HCT116 (cell line): ENCODE measurements around the gene SMIM24. TPM values are rescaled to one million over a fixed set of nuclear protein-coding genes. Genes with fewer than 3 reads are reported as not detected.

Experiments
- ATAC-seq: fragments of 200-7000 bp; cut with Tn5 transposase; 2 replicates; pipeline ENCODE4 v1.9.1; 2020; ENCODE audit warnings: mild to moderate bottlenecking, moderate library complexity
- BruUV-seq: library from RNA; stranded (reverse); fragments of 400-500 nt; replicated peaks from 2 replicates; lab custom pipeline; 2021; lab: Mats Ljungman, UMichigan
- CTCF ChIA-PET: fragments of 300-600 bp; sonication (Branson Sonifier 250); formaldehyde crosslinking; loops from one replicate; lab custom pipeline; 2021; ENCODE audit warnings: antibody characterized with exemption; lab: Charles Lee
- POLR2A ChIA-PET: fragments of 300-600, 350-600 bp; sonication (Branson Sonifier 250); formaldehyde crosslinking; loops from one replicate; lab custom pipeline; 2021; ENCODE audit warnings: antibody characterized with exemption; lab: Charles Lee
- RAD21 ChIA-PET, 2 experiments: fragments of 300-600 bp; sonication (Branson Sonifier 250); formaldehyde crosslinking; loops; one replicate each; lab custom pipeline; 2023; ENCODE audit warnings: low total read pairs in 2 of 2; ENCODE audit not compliant: uncharacterized antibody in 2 of 2, unreplicated experiment in 2 of 2, low non-redundant PET in 1 of 2; lab: Charles Lee
- DNase-seq: peaks from one replicate; pipeline ENCODE4 v3.0.0-alpha.2; 2010; ENCODE audit warnings: low read depth, low spot score
- H2AFZ ChIP-seq: fragments of 200-600 bp; shearing (Covaris generic), sonication (generic); 2 replicates; pipeline ENCODE4 v1.6.1; 2017; ENCODE audit warnings: low read depth, mixed run types, mixed read lengths, antibody characterized with exemption, low read length; ENCODE audit not compliant: poor library complexity, severe bottlenecking
- H3K27ac ChIP-seq: 2 replicates; pipeline ENCODE4 v1.5.1; 2012; ENCODE audit warnings: low read depth, low read length
- H3K27me3 ChIP-seq: fragments of 200-600 bp; sonication (generic); 2 replicates; pipeline ENCODE4 v1.6.1; 2016; ENCODE audit warnings: mixed run types, low read length, mixed read lengths; ENCODE audit not compliant: insufficient read depth
- H3K36me3 ChIP-seq, 2 experiments: fragments of 200-500 bp in 1 of 2; fragments of 200-600 bp in 1 of 2; sonication (Bioruptor generic) in 1 of 2; sonication (generic) in 1 of 2; 2 replicates each; pipeline versions ENCODE4 v1.5.1 to v1.6.1; 2014 to 2016; ENCODE audit warnings: low read length in 2 of 2, inconsistent platforms in 1 of 2, mixed read lengths in 1 of 2, mixed run types in 1 of 2; ENCODE audit not compliant: insufficient read depth in 2 of 2, control insufficient read depth in 1 of 2
- H3K4me1 ChIP-seq, 2 experiments: fragments of 200-600 bp in 1 of 2; sonication (generic) in 1 of 2; 2 replicates each; pipeline versions ENCODE4 v1.5.1 to v1.6.1; 2012 to 2017; ENCODE audit warnings: low read length in 2 of 2, inconsistent platforms in 1 of 2, mild to moderate bottlenecking in 1 of 2, mixed read lengths in 1 of 2, mixed run types in 1 of 2, moderate library complexity in 1 of 2; ENCODE audit not compliant: insufficient read depth in 2 of 2, control insufficient read depth in 1 of 2
- H3K4me2 ChIP-seq: fragments of 200-600 bp; sonication (generic); 2 replicates; pipeline ENCODE4 v1.6.1; 2017; ENCODE audit warnings: mixed run types, low read length, mixed read lengths
- H3K4me3 ChIP-seq, 2 experiments: fragments of 200-600 bp in 1 of 2; sonication (generic) in 1 of 2; replicated peaks in 1 of 2; 2 replicates each; pipeline ENCODE4 v1.5.1; 2011 to 2016; ENCODE audit warnings: low read length in 2 of 2, control low read depth in 1 of 2, low read depth in 1 of 2, mild to moderate bottlenecking in 1 of 2, mixed read lengths in 1 of 2, mixed run types in 1 of 2
- H3K79me2 ChIP-seq: fragments of 200-600 bp; sonication (generic); 2 replicates; pipeline ENCODE4 v1.6.1; 2017; ENCODE audit warnings: mild to moderate bottlenecking, mixed run types, low read length, moderate library complexity, mixed read lengths; ENCODE audit not compliant: insufficient read depth
- H3K9ac ChIP-seq: fragments of 200-600 bp; sonication (generic); 2 replicates; pipeline ENCODE4 v1.6.1; 2016; ENCODE audit warnings: low read length, mixed read lengths
- H3K9me2 ChIP-seq: fragments of 200-600 bp; sonication (generic), shearing (Covaris generic); 2 replicates; pipeline ENCODE4 v1.6.1; 2017; ENCODE audit warnings: mixed run types, mild to moderate bottlenecking, moderate library complexity; ENCODE audit not compliant: insufficient read depth
- H3K9me3 ChIP-seq, 2 experiments: fragments of 200-500 bp in 1 of 2; fragments of 200-600 bp in 1 of 2; sonication (Bioruptor generic) in 1 of 2; sonication (generic) in 1 of 2; 2 replicates each; pipeline ENCODE4 v1.6.1; 2014 to 2017; ENCODE audit warnings: low read length in 2 of 2, mixed read lengths in 2 of 2, inconsistent platforms in 1 of 2, low read depth in 1 of 2, mild to moderate bottlenecking in 1 of 2, mixed run types in 1 of 2, moderate library complexity in 1 of 2; ENCODE audit not compliant: control insufficient read depth in 1 of 2, insufficient read depth in 1 of 2
- H4K20me1 ChIP-seq: fragments of 200-600 bp; sonication (generic), shearing (Covaris generic); 2 replicates; pipeline ENCODE4 v1.6.1; 2017; ENCODE audit warnings: mixed run types, mild to moderate bottlenecking, moderate library complexity; ENCODE audit not compliant: insufficient read depth
- CBX3 ChIP-seq: IDR thresholded peaks from 2 replicates; pipeline ENCODE4 v1.6.1; 2012; ENCODE audit warnings: low read depth
- EGR1 ChIP-seq: IDR thresholded peaks from 2 replicates; pipeline ENCODE4 v1.6.1; 2012; ENCODE audit warnings: low read depth
- MAX ChIP-seq: IDR thresholded peaks from 2 replicates; pipeline ENCODE4 v1.6.1; 2012
- ZBTB33 ChIP-seq: IDR thresholded peaks from 2 replicates; pipeline ENCODE4 v1.6.1; 2011; ENCODE audit warnings: mild to moderate bottlenecking, low read length, moderate library complexity; ENCODE audit not compliant: insufficient replicate concordance; ENCODE audit errors: extremely low read depth
- intact Hi-C: fragments of 100-400 bp; cut with micrococcal nuclease; formaldehyde crosslinking; loops from 2 replicates; pipeline ENCODE4 v1.10.0; 2022
- total RNA-seq: library from RNA; stranded (reverse); gene quantifications from one replicate; pipeline ENCODE4 v1.2.1, GENCODE V29; 2021; ENCODE audit not compliant: unreplicated experiment

Gene SMIM24
- total RNA-seq, 1 experiment from 2014 or later = not detected

DNA sequence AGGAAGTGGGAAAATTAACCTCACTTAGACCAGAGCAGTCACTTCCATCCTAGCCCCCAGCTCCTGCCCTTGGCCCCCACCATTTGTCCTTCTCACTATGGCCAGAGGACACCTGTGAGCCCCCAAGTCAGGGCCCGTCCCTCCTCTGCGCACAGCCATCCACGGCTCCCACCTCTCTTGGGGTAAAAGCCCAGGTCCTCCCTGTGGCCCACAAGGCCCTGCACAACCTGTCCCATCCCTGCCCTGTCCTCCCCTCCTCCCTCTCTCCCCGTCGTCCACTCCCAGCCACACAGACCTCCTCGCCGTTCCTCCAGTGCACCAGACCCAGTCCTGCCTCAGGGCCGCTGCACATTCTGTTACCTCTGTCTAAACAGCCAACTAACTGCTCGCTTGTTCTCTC lies 53.9 kb downstream of the SMIM24 start:
- H3K27ac ChIP-seq = no peak overlapping the region
- CTCF ChIA-PET = no interaction called here
- RAD21 ChIA-PET = no interaction called here
- no peak overlapping the region for H2AFZ ChIP-seq
- no peaks in the 10 kb centered on the region for H3K9me2 ChIP-seq
- H4K20me1 ChIP-seq = no peaks in the 10 kb centered on the region
- H3K9me3 ChIP-seq = no peaks in the 10 kb centered on the region
- DNase-seq (no peak), ATAC-seq (no peak)
- intact Hi-C loops = no loop called here
- H3K4me2 ChIP-seq = no peak overlapping the region
- no peaks in the 10 kb centered on the region for H3K27me3 ChIP-seq
- TSS peak; percentile 30 for BruUV-seq
- POLR2A ChIA-PET = no interaction called here
- no peak overlapping the region for H3K9ac ChIP-seq
- TF ChIP-seq MAX (no peak), CBX3 (no peak), EGR1 (no peak), ZBTB33 (no peak)
- H3K36me3 ChIP-seq = peaks cover 0 to 17% of the 10 kb centered on the region in 2 experiments; a peak in 2 of 4 replicates
- no peak overlapping the region for H3K4me3 ChIP-seq
- peaks cover 43% of the 10 kb centered on the region for H3K79me2 ChIP-seq
- H3K4me1 ChIP-seq = no peaks in the 10 kb centered on the region

Other genes starting within 250 kb of the SMIM24 start
- gene NFIC, start 113.9 kb downstream of the SMIM24 start, total RNA-seq = 116 TPM
- not detected for gene SMIM44, start 2.9 kb upstream of the SMIM24 start, total RNA-seq
- gene DOHH, start 20.1 kb upstream of the SMIM24 start, total RNA-seq = 20.9 TPM
- 60.3 TPM for gene FZR1, start 25.8 kb upstream of the SMIM24 start, total RNA-seq
- gene TEKTIP1, start 58.6 kb upstream of the SMIM24 start, total RNA-seq = 1.2 TPM
- 131 TPM for gene MFSD12, start 77.1 kb upstream of the SMIM24 start, total RNA-seq
- gene HMG20B, start 92.4 kb upstream of the SMIM24 start, total RNA-seq = 186 TPM
- not detected for gene GIPC3, start 105.0 kb upstream of the SMIM24 start, total RNA-seq
- gene TBXA2R, start 126.3 kb upstream of the SMIM24 start, total RNA-seq = 2.3 TPM
- 33.2 TPM for gene CACTIN, start 146.3 kb upstream of the SMIM24 start, total RNA-seq
- gene PIP5K1C, start 219.9 kb upstream of the SMIM24 start, total RNA-seq = 26.9 TPM
- 69.6 TPM for gene TJP3, start 227.9 kb upstream of the SMIM24 start, total RNA-seq